Aorta (tissue), 5 donors: ENCODE data around the gene STIM2. TPM values are rescaled to one million over a fixed set of nuclear protein-coding genes. Genes with fewer than 3 reads are reported as not detected.

ENCODE experiments used
- ATAC-seq: fragments of 200-7000 bp; cut with Tn5 transposase; one replicate; pipeline ENCODE4 v1.9.1; 2022; ENCODE audit warnings: moderate library complexity; ENCODE audit not compliant: low FRiP score
- DNase-seq, 2 donors: peaks; one replicate each; pipeline ENCODE4 v3.0.0-alpha.2; 2020
- H3K27ac ChIP-seq, 2 donors: one replicate each; pipeline ENCODE4 v1.5.1; 2013; ENCODE audit warnings: low read length in 2 of 2, mild to moderate bottlenecking in 2 of 2, moderate library complexity in 2 of 2, control low read depth in 1 of 2, inconsistent platforms in 1 of 2, low read depth in 1 of 2
- H3K27me3 ChIP-seq, 2 donors: one replicate each; pipeline ENCODE4 v1.6.1; 2013; ENCODE audit warnings: control low read depth in 1 of 2, low read length in 1 of 2, mild to moderate bottlenecking in 1 of 2, moderate library complexity in 1 of 2; ENCODE audit not compliant: insufficient read depth in 2 of 2, control insufficient read depth in 1 of 2
- H3K36me3 ChIP-seq, 2 donors: one replicate each; pipeline ENCODE4 v1.6.1; 2013; ENCODE audit warnings: control low read depth in 1 of 2, low read length in 1 of 2, mild to moderate bottlenecking in 1 of 2; ENCODE audit not compliant: insufficient read depth in 2 of 2, control insufficient read depth in 1 of 2
- H3K4me1 ChIP-seq, 2 donors: one replicate each; pipeline ENCODE4 v1.6.1; 2013; ENCODE audit warnings: low read length in 2 of 2, control low read depth in 1 of 2, mild to moderate bottlenecking in 1 of 2, moderate library complexity in 1 of 2; ENCODE audit not compliant: insufficient read depth in 2 of 2, control insufficient read depth in 1 of 2
- H3K4me3 ChIP-seq, 2 donors: one replicate each; pipeline ENCODE4 v1.5.1; 2013; ENCODE audit warnings: low read length in 2 of 2, control low read depth in 1 of 2, mild to moderate bottlenecking in 1 of 2
- H3K9me3 ChIP-seq: one replicate; pipeline ENCODE4 v1.6.1; 2013; ENCODE audit warnings: mild to moderate bottlenecking, low read length; ENCODE audit not compliant: control insufficient read depth
- WGBS, 2 donors: extraction: QIAGEN DNeasy Blood & Tissue Kit; methylation state at CpG; one replicate each; pipeline ENCODE4 v1.1.7; 2013; 5-methylcytosine and 5-hydroxymethylcytosine counted together
- intact Hi-C, 2 donors: fragments of 100-400 bp; cut with DNase I; formaldehyde crosslinking; loops; one replicate each; pipeline versions ENCODE4 v1.14.2 to v1.15.0; 2022
- polyA plus RNA-seq, 2 donors: library from polyadenylated mRNA; stranded (reverse); fragments of 200-250 nt; gene quantifications; one replicate each; pipeline ENCODE4 v1.2.3, GENCODE V29; 2013
- total RNA-seq, 2 donors: library from RNA; stranded (reverse); fragmentation: NEBNext Ultra II Directional; extraction: Animal tissue kit (Norgen Biotek cat#: 25700); gene quantifications; one replicate each; pipeline ENCODE4 v1.2.1, GENCODE V29; 2021
- donor health status: healthy with polysubstance abuse.
- donor health status: Bipolar disorder and iron deficiency.
- donor health status: DM: no; HTN: no; CAD: no.
- donor health status: DM: no; HTN: no; CAD: no.
- donor health status: DM: yes; HTN: yes; CAD: no.

STIM2 gene
- total and polyA plus RNA-seq, 4 donors: 5.0 to 31.2 (median 12.7) TPM

- Histone ChIP-seq H3K27ac (no peak overlapping the region), H3K4me3 (no peak overlapping the region), H3K9me3 (peaks cover 2% of the 10 kb centered on the region), H3K36me3 (no peaks in the 10 kb centered on the region), H3K27me3 (peaks cover 0 to 3% of the 10 kb centered on the region in 2 donors), H3K4me1 (no peaks in the 10 kb centered on the region)
- intact Hi-C loops: no loop called here
- ATAC-seq (no peak), DNase-seq (peak in 1 of 2 donors; percentile 49)
- 84 to 89% methylated on average over 14 of the region's 14 CpGs for WGBS, 2 donors
Measured at GRCh38 chr4:27068151-27068867, 207.7 kb downstream of the STIM2 start.
